HepG2 (cell line): ENCODE results near the gene ZNF530. TPM values are rescaled to one million over a fixed set of nuclear protein-coding genes. Genes with fewer than 3 reads are reported as not detected.
A peak's percentile ranks its signal among the peaks of the same experiment; 100 is the strongest.

ENCODE experiments used
- CBX2 ChIP-seq, 2 experiments: fragments of 200-600 bp in 1 of 2; sonication (generic); formaldehyde crosslinking in 1 of 2; IDR thresholded peaks; 2 replicates each; pipeline versions ENCODE4 v1.7.0 to v1.8.1; 2018 to 2022; ENCODE audit warnings: low read depth in 2 of 2, low read length in 1 of 2, mild to moderate bottlenecking in 1 of 2, missing genetic modification reagents in 1 of 2
- ERF ChIP-seq: IDR thresholded peaks from 2 replicates; pipeline ENCODE4 v1.6.1; 2018; ENCODE audit warnings: missing biosample characterization, missing genetic modification reagents
- GTF2F1 ChIP-seq: fragments of 150-350 bp; IDR thresholded peaks from 2 replicates; pipeline ENCODE4 v1.6.1; 2014; ENCODE audit warnings: low read length
- HDAC2 ChIP-seq: sonication (generic); formaldehyde crosslinking; IDR thresholded peaks from 2 replicates; pipeline ENCODE4 v1.4.0; 2020; ENCODE audit warnings: missing genetic modification reagents
- HOXA3 ChIP-seq: sonication (generic); formaldehyde crosslinking; IDR thresholded peaks from 2 replicates; pipeline ENCODE4 v1.5.0; 2020; ENCODE audit warnings: missing genetic modification reagents
- KDM3A ChIP-seq: IDR thresholded peaks from 2 replicates; pipeline ENCODE4 v1.6.1; 2018; ENCODE audit warnings: low read depth, missing compliant biosample characterization
- KDM5A ChIP-seq: fragments of 200-600 bp; sonication (generic); IDR thresholded peaks from 2 replicates; pipeline ENCODE4 v1.7.0; 2018; ENCODE audit warnings: antibody characterized with exemption, mild to moderate bottlenecking, low read length, borderline replicate concordance
- MEIS1 ChIP-seq: sonication (generic); formaldehyde crosslinking; IDR thresholded peaks from 2 replicates; pipeline ENCODE4 v1.9.0; 2021; ENCODE audit warnings: mild to moderate bottlenecking, missing genetic modification reagents, moderate library complexity, borderline replicate concordance
- MIXL1 ChIP-seq: IDR thresholded peaks from 2 replicates; pipeline ENCODE4 v1.6.1; 2016
- NFE2L2 ChIP-seq: fragments of 150-350 bp; IDR thresholded peaks from 2 replicates; pipeline ENCODE4 v1.6.1; 2014; ENCODE audit warnings: low read length
- PITX1 ChIP-seq: sonication (generic); formaldehyde crosslinking; IDR thresholded peaks from 2 replicates; pipeline ENCODE4 v1.5.1; 2020; ENCODE audit warnings: mild to moderate bottlenecking, missing genetic modification reagents
- ZFP36L1 ChIP-seq: sonication (generic); formaldehyde crosslinking; IDR thresholded peaks from 2 replicates; pipeline ENCODE4 v1.8.0; 2022; ENCODE audit warnings: mild to moderate bottlenecking, missing genetic modification reagents, moderate library complexity
- ZFP82 ChIP-seq: sonication (generic); formaldehyde crosslinking; IDR thresholded peaks from 2 replicates; pipeline ENCODE4 v1.5.1; 2020; ENCODE audit warnings: mild to moderate bottlenecking, missing genetic modification reagents, borderline replicate concordance
- ZNF616 ChIP-seq: sonication (generic); formaldehyde crosslinking; IDR thresholded peaks from 2 replicates; pipeline ENCODE4 v1.5.0; 2020; ENCODE audit warnings: low read depth, mild to moderate bottlenecking, missing genetic modification reagents
- ZNF644 ChIP-seq: IDR thresholded peaks from 2 replicates; pipeline ENCODE4 v1.6.1; 2016; ENCODE audit warnings: low read depth
- ZNF660 ChIP-seq: sonication (generic); formaldehyde crosslinking; IDR thresholded peaks from 2 replicates; pipeline ENCODE4 v1.5.1; 2020; ENCODE audit warnings: mild to moderate bottlenecking, low read depth, missing genetic modification reagents, borderline replicate concordance
- ZNF775 ChIP-seq: sonication (generic); formaldehyde crosslinking; IDR thresholded peaks from 2 replicates; pipeline ENCODE4 v1.4.0; 2020; ENCODE audit warnings: missing genetic modification reagents, mild to moderate bottlenecking, moderate library complexity, borderline replicate concordance
- polyA plus RNA-seq, 8 experiments: library from polyadenylated mRNA; depleted of rRNA in 3 of 8; stranded (reverse) in 7 of 8; unstranded in 1 of 8; fragments of >200 nt; fragmentation: Illumina TruSeq in 4 of 8; extraction: Trizol in 4 of 8; gene quantifications; 2 replicates each; pipeline versions ENCODE4 v1.2.1 to v1.2.3, GENCODE V29; 2011 to 2016; ENCODE audit warnings: low read depth in 4 of 8, missing spikeins in 1 of 8, mixed read lengths in 1 of 8; ENCODE audit not compliant: insufficient read depth in 1 of 8
- total RNA-seq, 5 experiments: library from RNA; depleted of rRNA; stranded (reverse); fragments of >200 nt; fragmentation: Illumina TruSeq; extraction: Trizol; gene quantifications; 2 replicates each; pipeline ENCODE4 v1.2.3, GENCODE V29; 2016; ENCODE audit warnings: low read depth in 1 of 5
- TF ChIP-seq, protein P1 (sequence below): sonication (generic); formaldehyde crosslinking; IDR thresholded peaks from 2 replicates; pipeline ENCODE4 v1.8.0; 2022; ENCODE audit warnings: missing genetic modification reagents, mild to moderate bottlenecking, moderate library complexity, borderline replicate concordance
- TF ChIP-seq, protein P2 (sequence below): IDR thresholded peaks from 2 replicates; pipeline ENCODE4 v1.6.1; 2012; ENCODE audit warnings: low read length, improper control_type of control experiment
- TF ChIP-seq, protein P3 (sequence below): sonication (generic); formaldehyde crosslinking; IDR thresholded peaks from 2 replicates; pipeline ENCODE4 v1.8.0; 2022; ENCODE audit warnings: mild to moderate bottlenecking, missing genetic modification reagents; ENCODE audit not compliant: insufficient replicate concordance
- TF ChIP-seq, protein P4 (sequence below): sonication (generic); formaldehyde crosslinking; IDR thresholded peaks from 2 replicates; pipeline ENCODE4 v1.4.0; 2020; ENCODE audit warnings: missing genetic modification reagents
- TF ChIP-seq, protein P5 (sequence below): sonication (generic); formaldehyde crosslinking; IDR thresholded peaks from 2 replicates; pipeline ENCODE4 v1.4.0; 2020; ENCODE audit warnings: missing genetic modification reagents, low read depth, mild to moderate bottlenecking, borderline replicate concordance

ZNF530 gene
- total and polyA plus RNA-seq, 2 of the 13 experiments (the other 11 are each of a cell fraction or from before 2014, with no cell fraction given), result 1.1 to 7.8 TPM

DNA sequence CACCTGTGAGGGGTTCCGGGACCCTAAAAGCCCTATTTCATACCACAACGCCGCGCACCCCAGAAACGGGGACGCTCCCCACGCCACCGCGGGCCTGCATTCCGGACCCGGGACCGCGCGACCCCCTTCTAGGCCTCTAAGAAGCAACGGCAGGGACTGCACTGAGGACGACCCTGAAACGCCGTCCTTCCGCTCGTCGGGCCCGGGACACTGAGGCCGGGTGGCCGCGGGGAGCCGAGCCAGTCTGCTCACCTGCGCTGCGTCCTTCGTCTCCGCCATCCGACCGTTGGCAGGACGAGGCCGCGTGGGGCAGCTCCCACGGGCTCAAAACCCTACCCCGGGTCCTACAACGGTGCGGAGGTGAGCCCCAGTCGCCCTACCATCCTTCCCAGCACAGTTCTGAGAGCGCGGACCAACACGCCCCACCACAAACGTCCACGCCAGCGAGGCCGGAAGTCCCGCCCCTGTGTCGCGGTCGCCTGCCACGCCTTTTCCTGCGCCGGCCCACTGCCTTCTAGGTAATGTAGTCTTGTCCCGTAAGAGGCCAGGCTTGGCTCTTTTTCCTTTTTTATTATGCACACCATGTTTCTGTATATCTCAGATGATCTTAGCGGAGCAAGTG is 40.2 kb upstream of the ZNF530 start, which contains the start of gene ZNF550 (continued):
- TF ChIP-seq HOXA3 (CRISPR knock-in tag) (peak; percentile 90; the same call in 1 of the 2 replicates), MEIS1 (CRISPR knock-in tag) (0 out of 2 replicates have a peak, but pooled peaks have one; percentile 47), ERF (peak; percentile 32; the same call in 1 of the 2 replicates), NFE2L2 (no peak), ZNF644 (CRISPR knock-in tag) (no peak), MIXL1 (no peak), KDM3A (CRISPR knock-in tag) (no peak), ZNF616 (CRISPR knock-in tag) (no peak; the same call in 1 of the 2 replicates), KDM5A (peak; percentile 68; the same call in 1 of the 2 replicates), CBX2 (IDR thresholded peaks at IDR 0.05; ENCODE audit: low read depth, low read length) (no peak), CBX2 (CRISPR knock-in tag; IDR thresholded peaks at IDR 0.05; ENCODE audit: low read depth) (no peak), GTF2F1 (no peak), ZNF775 (no peak), ZFP82 (CRISPR knock-in tag) (no peak), HDAC2 (CRISPR knock-in tag) (no peak), ZNF660 (CRISPR knock-in tag) (no peak), PITX1 (CRISPR knock-in tag) (peak; percentile 58; the same call in 1 of the 2 replicates), ZFP36L1 (no peak)
- TF ChIP-seq, protein P1, sequence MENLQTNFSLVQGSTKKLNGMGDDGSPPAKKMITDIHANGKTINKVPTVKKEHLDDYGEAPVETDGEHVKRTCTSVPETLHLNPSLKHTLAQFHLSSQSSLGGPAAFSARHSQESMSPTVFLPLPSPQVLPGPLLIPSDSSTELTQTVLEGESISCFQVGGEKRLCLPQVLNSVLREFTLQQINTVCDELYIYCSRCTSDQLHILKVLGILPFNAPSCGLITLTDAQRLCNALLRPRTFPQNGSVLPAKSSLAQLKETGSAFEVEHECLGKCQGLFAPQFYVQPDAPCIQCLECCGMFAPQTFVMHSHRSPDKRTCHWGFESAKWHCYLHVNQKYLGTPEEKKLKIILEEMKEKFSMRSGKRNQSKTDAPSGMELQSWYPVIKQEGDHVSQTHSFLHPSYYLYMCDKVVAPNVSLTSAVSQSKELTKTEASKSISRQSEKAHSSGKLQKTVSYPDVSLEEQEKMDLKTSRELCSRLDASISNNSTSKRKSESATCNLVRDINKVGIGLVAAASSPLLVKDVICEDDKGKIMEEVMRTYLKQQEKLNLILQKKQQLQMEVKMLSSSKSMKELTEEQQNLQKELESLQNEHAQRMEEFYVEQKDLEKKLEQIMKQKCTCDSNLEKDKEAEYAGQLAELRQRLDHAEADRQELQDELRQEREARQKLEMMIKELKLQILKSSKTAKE (CRISPR knock-in tag), result no peak
- TF ChIP-seq, protein P2, sequence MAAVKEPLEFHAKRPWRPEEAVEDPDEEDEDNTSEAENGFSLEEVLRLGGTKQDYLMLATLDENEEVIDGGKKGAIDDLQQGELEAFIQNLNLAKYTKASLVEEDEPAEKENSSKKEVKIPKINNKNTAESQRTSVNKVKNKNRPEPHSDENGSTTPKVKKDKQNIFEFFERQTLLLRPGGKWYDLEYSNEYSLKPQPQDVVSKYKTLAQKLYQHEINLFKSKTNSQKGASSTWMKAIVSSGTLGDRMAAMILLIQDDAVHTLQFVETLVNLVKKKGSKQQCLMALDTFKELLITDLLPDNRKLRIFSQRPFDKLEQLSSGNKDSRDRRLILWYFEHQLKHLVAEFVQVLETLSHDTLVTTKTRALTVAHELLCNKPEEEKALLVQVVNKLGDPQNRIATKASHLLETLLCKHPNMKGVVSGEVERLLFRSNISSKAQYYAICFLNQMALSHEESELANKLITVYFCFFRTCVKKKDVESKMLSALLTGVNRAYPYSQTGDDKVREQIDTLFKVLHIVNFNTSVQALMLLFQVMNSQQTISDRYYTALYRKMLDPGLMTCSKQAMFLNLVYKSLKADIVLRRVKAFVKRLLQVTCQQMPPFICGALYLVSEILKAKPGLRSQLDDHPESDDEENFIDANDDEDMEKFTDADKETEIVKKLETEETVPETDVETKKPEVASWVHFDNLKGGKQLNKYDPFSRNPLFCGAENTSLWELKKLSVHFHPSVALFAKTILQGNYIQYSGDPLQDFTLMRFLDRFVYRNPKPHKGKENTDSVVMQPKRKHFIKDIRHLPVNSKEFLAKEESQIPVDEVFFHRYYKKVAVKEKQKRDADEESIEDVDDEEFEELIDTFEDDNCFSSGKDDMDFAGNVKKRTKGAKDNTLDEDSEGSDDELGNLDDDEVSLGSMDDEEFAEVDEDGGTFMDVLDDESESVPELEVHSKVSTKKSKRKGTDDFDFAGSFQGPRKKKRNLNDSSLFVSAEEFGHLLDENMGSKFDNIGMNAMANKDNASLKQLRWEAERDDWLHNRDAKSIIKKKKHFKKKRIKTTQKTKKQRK, result no peak
- TF ChIP-seq, protein P3, sequence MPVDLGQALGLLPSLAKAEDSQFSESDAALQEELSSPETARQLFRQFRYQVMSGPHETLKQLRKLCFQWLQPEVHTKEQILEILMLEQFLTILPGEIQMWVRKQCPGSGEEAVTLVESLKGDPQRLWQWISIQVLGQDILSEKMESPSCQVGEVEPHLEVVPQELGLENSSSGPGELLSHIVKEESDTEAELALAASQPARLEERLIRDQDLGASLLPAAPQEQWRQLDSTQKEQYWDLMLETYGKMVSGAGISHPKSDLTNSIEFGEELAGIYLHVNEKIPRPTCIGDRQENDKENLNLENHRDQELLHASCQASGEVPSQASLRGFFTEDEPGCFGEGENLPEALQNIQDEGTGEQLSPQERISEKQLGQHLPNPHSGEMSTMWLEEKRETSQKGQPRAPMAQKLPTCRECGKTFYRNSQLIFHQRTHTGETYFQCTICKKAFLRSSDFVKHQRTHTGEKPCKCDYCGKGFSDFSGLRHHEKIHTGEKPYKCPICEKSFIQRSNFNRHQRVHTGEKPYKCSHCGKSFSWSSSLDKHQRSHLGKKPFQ (CRISPR knock-in tag), result no peak
- TF ChIP-seq, protein P4, sequence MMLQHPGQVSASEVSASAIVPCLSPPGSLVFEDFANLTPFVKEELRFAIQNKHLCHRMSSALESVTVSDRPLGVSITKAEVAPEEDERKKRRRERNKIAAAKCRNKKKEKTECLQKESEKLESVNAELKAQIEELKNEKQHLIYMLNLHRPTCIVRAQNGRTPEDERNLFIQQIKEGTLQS, result no peak
- TF ChIP-seq, protein P5, sequence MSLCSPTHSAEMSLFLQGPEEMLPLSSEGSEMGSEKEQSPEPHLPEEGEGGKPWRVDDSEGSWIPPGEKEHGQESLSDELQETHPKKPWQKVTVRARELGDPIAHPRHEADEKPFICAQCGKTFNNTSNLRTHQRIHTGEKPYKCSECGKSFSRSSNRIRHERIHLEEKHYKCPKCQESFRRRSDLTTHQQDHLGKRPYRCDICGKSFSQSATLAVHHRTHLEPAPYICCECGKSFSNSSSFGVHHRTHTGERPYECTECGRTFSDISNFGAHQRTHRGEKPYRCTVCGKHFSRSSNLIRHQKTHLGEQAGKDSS (CRISPR knock-in tag), result no peak
